SKM-1 (cell line): Measurements from ENCODE around the gene GDPGP1.
"Not testable (repeated sequence)": the region's sequence is repeated elsewhere in the genome, so short reads cannot be mapped to it uniquely, and the experiment has no call there.

Source experiments
- DNase-seq: peaks from one replicate; lab custom pipeline; 2025; ENCODE audit not compliant: unreplicated experiment; lab: John Stamatoyannopoulos, UW

Gene GDPGP1

GRCh38 chr15:90234096-90234988 lies at the start of gene GDPGP1:
GDPGP1 (plus strand) TSS chr15:90234209; CDS start chr15:90240909, 6,700 bp downstream.
- DNase-seq: peak; percentile 97

- DNase-seq: peak; percentile 76
Measured at GRCh38 chr15:90184786-90185704, 49.0 kb upstream of the GDPGP1 start.

- no peak for DNase-seq
Measured at GRCh38 chr15:90187257-90187868, 46.6 kb upstream of the GDPGP1 start.

GRCh38 chr15:90188065-90188464 lies 45.9 kb upstream of the GDPGP1 start:
- not testable (repeated sequence) for DNase-seq

GRCh38 chr15:90188914-90189748 lies 44.9 kb upstream of the GDPGP1 start:
- DNase-seq: peak; percentile 88

DNA sequence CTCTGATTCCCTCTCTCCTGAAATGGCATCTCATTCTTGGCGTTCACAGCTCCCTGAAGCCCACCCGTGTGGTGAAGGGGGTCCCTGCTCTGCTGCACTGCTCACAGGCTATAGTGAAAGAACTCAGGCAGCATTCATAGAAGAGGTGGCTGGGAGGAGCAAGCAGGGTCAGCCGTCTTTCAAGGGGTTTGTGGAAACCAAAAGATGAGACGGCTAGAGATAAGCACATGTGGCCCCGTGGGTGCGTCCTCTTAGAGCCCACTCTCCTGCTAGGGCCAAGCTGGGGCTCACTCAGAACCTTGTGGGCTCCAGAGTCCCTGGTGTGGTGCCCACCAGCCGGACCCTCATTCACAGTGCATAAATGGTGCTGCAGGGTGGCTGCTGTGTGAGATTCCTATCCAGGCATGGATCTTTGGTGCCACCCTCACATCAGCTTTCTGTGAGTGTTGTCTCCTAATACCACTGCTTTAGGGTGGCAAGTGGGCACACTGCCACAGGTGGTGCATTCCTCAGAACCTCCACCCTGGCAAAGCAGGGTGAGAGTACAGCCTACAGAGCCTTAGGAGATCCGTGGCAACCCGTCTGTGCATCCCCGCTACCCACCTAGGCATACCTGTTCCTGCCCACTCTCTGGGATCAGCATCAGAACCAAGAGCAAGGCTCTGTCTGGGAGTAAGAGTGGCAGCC lies 44.1 kb upstream of the GDPGP1 start:
- no peak for DNase-seq

DNA sequence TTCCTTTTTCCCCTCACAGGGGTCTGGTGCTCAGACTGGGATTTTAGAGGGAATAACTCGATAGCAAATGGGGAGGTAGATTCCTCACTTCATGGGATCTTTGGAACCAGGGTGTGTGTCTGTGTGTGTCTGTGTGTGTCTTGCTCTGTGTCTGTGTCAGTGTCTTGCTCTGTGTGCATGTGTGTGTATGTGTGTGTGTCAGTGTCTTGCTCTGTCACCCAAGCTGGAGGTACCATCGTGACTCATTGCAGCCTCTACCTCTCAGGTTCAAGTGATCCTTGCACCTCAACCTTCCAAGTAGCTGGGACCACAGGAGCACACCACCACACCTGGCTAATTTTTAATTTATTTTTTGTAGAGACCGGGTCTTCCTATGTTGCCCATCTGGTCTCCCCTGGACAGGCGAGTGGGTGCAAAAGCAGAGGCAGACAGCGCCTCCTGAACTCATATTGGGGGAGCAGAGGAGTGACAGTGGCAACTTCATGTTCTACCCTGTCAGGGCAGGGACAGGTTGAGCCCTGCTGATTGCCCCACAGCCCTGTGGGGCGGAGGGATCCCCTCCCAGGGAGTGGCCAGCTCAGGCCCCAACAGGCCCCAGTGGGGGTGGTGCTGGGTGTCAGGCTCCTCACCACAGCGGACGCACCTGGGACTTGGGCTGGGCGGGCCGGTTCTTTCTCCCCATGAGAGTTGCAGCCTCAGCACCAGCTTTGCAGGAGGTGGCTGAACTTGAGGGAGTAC lies 43.2 kb upstream of the GDPGP1 start:
- DNase-seq: no peak

DNA sequence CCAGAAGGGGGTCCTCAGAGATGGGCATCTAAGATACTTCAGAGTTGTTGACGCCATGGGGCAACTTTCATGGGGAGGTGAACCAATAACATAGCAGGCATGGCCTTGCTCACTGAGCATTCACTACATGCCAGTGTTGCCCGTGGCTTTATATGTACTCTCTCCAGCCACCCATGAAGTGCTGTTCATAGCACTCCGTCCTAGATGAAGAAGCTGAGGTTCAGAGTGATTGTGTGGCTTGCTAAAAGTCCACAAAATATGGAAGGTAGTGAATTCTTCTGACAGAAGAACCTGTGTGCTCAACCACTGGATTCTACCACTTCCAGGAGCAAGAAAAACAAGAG lies 42.7 kb upstream of the GDPGP1 start:
- DNase-seq: no peak

- DNase-seq: no peak
Measured at GRCh38 chr15:90191794-90192509, 42.1 kb upstream of the GDPGP1 start.

DNA sequence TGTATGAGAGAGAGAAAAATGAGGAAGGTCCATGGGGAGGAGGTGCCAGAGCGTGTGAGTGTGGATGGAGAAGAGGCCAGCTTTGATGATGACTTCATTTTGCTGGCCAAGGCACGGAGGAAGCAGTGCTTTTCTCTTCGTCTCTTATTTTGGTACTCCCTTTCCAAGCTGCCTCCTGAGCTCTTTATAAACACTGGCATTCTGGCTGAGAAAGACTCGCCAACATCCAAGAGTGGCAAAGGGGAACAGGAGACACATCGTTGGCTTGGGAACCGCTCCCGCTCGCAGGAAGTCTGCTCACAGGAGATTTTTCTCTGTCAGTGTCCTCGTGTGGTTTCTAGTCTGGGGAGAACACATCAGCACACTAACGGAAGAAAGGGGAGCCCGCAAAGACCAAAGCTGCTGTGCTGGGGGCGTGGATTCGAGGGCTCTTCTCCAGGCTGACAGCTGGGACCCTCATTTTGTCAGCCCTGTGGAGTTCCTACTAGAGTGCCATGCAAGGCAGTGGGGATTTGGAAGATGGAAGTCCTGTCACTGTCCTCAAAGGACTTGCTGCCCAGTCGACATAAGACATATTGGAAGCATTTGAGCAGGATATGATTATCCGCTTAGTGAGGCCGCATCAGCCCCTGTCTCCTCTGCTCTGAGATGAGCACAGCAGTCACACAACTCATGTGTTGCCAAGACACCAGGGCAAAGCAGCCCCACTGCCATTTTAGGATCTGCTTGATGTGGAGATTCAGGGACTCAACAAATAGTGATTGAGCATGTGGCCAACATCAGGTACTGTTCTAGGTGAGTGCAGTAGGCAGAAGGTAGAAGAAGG lies 40.8 kb upstream of the GDPGP1 start:
- no peak for DNase-seq

DNA sequence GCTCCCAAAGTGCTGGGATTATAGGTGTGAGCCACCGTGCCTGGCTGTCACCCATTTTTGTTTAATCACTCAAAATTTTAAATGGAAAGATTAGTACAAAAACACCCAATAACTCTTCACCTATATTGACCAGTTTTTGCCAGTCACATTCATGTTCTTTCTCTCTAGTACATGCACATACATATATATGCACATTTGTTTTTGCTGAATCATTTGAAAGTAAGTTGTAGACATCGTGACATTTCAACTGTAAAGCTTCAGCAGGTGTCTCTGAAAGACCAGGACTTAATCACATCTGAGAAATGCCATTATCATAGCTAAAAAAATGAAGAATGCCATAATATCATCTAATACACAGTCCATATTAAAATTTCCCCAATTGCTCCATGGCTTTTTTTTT lies 39.4 kb upstream of the GDPGP1 start:
- no peak for DNase-seq

- DNase-seq: no peak
Measured at GRCh38 chr15:90200534-90201129, 33.4 kb upstream of the GDPGP1 start.

- peak; percentile 57 for DNase-seq
Measured at GRCh38 chr15:90201130-90201943, 32.7 kb upstream of the GDPGP1 start, which contains the start of gene SEMA4B. SEMA4B (plus strand) TSS chr15:90201330; CDS start chr15:90201579, 249 bp downstream.

DNA sequence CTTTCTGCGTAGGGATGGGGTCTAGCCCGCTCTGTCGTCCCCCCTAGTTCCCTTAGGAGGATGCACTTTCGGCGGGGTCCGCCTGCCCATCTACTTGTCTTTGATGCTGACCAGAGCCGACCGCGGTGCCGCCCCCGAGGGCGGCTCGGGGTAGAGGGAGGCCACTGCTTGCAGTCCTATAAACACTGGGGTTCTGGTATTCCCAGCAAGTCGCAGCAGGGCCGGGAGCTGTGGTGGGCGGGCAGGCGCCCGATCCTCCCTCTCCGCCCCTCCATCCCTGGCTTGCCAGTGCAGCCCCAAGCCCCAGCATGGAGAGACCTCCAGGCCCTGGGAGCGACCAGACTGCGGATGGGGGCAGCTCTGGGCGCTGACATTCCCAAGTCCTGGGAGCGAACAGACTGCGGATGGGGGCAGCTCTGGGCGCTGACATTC lies 32.0 kb upstream of the GDPGP1 start:
- DNase-seq: no peak

DNA sequence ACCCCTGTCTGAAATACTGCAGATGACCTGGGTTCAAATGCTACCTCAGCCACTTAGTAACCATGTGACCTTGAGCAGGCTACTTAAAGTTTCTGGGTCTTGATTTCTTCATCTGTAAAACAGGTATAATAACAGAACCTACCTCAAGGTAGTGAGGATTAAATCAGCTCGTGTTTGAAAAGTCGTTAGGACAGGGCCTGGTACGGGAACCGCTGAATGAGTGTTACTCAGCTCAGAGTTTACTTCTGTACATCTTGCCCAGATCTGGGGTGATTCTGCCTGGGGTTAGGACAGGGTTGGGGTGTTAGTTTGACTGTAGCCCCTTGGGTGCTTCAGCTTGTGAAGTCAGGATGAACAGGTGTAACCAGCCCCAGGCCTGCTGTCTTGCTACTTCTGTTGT lies 31.1 kb upstream of the GDPGP1 start:
- DNase-seq: no peak

GRCh38 chr15:90203473-90203872 lies 30.5 kb upstream of the GDPGP1 start:
- no peak for DNase-seq
